ENCODE results near the gene PPP1R27.

DNA sequence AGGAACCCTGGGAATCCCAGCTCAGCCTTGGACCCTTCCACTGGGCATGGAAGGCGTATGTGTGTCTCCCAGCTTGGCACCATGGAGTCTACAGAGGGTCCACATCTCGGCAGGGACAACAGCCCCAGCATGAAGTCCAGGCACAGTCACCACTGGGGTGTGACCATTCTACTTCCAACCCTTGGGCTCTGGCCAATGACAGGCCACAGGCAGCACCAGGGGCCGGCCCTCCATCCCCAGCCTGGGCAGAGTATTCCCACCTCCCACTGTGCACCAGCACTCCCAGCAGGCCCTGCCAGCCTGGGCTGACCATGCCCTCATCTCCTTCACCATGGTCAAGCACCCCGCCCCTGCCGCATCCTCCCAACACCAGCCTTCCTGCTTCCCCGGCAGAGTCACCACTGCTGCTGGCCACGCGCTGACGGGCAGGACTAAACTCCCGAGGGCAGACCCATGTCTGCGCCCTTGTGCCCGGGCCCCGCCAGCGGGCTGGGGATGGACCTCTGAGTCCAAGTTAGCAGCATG lies 9.5 kb upstream of the PPP1R27 start:
- no peak for TF ChIP-seq POLR2AphosphoS5 (IDR thresholded peaks at IDR 0.05; ENCODE audit: low read depth, low read length)
- no peak; the same call in 1 of the 2 replicates for TF ChIP-seq POLR2A (IDR thresholded peaks at IDR 0.05; ENCODE audit: low read depth, low read length)
- no peak for TF ChIP-seq TAF1 (IDR thresholded peaks at IDR 0.05; ENCODE audit: borderline replicate concordance, low read depth, low read length)

Data from GM12892 (cell line).